ENCODE data around the gene IQSEC2.

IQSEC2 gene

DNA sequence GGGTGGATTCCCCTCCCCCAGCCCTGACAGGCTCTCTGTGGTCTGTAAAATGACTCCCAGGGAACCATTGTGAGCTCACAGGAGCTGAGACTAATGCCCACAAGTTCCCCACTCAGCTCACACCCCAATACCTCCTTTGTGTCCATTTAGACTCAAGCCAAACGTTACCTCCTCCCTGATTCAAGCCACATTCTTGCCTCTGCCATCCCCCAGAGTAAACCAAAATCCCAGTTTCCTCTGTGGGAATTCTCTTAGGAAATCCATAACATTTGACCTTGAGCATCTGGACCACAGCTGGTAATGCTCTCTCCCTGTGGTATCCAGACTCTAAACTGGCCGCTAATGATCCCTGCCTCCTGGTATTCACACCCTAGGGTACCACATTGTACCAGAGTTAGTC, 30.1 kb downstream of the IQSEC2 start:
- Histone ChIP-seq H3K36me3 (no peaks in the 10 kb centered on the region), H3K4me3 (ENCODE audit: low read depth in 1 of 2, low read length in 1 of 2) (no peak overlapping the region), H3K27me3 (no peaks in the 10 kb centered on the region), H3K4me1 (ENCODE audit: control insufficient read depth in 1 of 2, insufficient read depth in 1 of 2, low read depth in 1 of 2, low read length in 1 of 2) (no peaks in the 10 kb centered on the region), H3K9me3 (no peaks in the 10 kb centered on the region), H3K27ac (no peak overlapping the region)
- TF ChIP-seq, protein P1, sequence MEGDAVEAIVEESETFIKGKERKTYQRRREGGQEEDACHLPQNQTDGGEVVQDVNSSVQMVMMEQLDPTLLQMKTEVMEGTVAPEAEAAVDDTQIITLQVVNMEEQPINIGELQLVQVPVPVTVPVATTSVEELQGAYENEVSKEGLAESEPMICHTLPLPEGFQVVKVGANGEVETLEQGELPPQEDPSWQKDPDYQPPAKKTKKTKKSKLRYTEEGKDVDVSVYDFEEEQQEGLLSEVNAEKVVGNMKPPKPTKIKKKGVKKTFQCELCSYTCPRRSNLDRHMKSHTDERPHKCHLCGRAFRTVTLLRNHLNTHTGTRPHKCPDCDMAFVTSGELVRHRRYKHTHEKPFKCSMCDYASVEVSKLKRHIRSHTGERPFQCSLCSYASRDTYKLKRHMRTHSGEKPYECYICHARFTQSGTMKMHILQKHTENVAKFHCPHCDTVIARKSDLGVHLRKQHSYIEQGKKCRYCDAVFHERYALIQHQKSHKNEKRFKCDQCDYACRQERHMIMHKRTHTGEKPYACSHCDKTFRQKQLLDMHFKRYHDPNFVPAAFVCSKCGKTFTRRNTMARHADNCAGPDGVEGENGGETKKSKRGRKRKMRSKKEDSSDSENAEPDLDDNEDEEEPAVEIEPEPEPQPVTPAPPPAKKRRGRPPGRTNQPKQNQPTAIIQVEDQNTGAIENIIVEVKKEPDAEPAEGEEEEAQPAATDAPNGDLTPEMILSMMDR (IDR thresholded peaks at IDR 0.05): no peak

DNA sequence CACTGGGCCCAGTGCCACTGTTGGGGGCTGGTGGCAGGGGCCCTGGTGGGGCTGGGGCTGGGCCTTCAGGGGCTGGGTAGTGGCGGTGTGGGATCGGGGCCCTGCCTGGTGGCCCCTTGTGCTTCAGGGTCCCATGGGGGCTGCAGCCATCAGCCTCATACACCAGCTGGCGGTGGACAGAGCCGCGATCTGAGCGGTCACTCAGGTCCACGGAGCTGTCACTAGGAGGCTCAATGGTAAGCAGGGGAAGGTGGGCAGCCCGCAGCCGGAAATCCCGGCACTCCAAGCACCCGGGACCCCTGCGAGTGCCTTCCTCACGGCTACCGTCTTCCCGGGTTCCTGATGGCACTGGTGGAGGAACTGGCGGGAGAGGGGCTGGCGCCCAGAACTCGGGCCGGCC, 30.8 kb downstream of the IQSEC2 start:
- no peaks in the 10 kb centered on the region for H3K4me1 ChIP-seq (ENCODE audit: control insufficient read depth in 1 of 2, insufficient read depth in 1 of 2, low read depth in 1 of 2, low read length in 1 of 2)
- no peak overlapping the region for H3K4me3 ChIP-seq (ENCODE audit: low read depth in 1 of 2, low read length in 1 of 2)
- TF ChIP-seq, protein P1 (IDR thresholded peaks at IDR 0.05): no peak
- H3K9me3 ChIP-seq: no peaks in the 10 kb centered on the region
- H3K27me3 ChIP-seq: no peaks in the 10 kb centered on the region
- H3K36me3 ChIP-seq: no peaks in the 10 kb centered on the region
- H3K27ac ChIP-seq: no peak overlapping the region

DNA sequence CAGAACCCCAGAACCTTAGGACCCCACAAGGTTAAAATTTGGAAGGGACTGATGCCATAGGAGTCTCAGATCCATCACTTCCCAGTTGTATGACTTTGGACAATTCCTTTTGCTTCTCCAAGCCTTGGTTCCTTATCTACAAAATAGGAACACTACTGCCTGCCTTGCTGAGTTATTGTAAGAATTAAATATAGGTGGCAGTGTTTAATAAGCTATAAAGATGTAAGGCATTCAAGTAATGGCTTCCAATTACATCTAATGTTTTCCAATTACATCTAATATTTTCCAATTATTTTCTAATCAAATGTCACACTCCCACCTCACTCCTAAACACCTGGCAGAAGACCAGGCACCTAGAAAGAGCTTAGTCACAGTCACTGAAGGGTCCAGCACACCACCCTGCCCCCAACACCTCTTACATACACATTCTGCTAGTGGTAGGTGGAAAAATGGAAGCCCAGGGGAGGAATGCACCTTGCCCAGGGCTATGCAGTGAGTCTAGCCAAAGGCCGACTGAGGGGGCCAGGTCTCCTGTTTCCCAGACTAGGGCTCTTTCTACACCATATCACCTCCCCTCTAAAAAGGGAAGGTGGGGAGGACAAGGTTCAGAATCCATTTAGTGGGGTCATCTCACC, 31.9 kb downstream of the IQSEC2 start:
- H3K9me3 ChIP-seq: no peaks in the 10 kb centered on the region
- H3K27ac ChIP-seq: no peak overlapping the region
- H3K4me3 ChIP-seq (ENCODE audit: low read depth in 1 of 2, low read length in 1 of 2): no peak overlapping the region
- TF ChIP-seq, protein P1 (IDR thresholded peaks at IDR 0.05): no peak
- no peaks in the 10 kb centered on the region for H3K36me3 ChIP-seq
- no peaks in the 10 kb centered on the region for H3K4me1 ChIP-seq (ENCODE audit: control insufficient read depth in 1 of 2, insufficient read depth in 1 of 2, low read depth in 1 of 2, low read length in 1 of 2)
- no peaks in the 10 kb centered on the region for H3K27me3 ChIP-seq

DNA sequence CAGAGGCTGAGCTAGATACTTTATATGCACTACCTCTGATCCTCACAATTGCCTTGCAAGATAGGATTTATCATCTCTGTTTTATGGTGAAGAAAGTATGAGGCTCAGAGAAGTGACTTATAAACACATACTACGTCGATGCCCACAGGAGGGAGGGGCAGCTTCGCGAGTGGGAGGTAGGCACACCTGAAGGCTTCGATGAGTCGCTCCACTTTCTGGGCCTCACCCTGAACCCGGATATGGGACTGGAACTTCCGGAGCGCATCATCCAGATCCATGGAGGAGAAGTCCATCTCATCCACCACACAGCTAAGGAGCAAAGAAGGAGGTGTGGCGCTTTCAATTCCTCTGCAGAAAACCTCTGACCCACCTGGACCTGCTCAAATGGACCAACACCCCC, 33.5 kb downstream of the IQSEC2 start:
- Histone ChIP-seq H3K27ac (no peak overlapping the region), H3K36me3 (no peaks in the 10 kb centered on the region), H3K9me3 (no peaks in the 10 kb centered on the region), H3K4me3 (ENCODE audit: low read depth in 1 of 2, low read length in 1 of 2) (no peak overlapping the region), H3K4me1 (ENCODE audit: control insufficient read depth in 1 of 2, insufficient read depth in 1 of 2, low read depth in 1 of 2, low read length in 1 of 2) (no peaks in the 10 kb centered on the region), H3K27me3 (no peaks in the 10 kb centered on the region)
- TF ChIP-seq, protein P1 (IDR thresholded peaks at IDR 0.05): no peak

DNA sequence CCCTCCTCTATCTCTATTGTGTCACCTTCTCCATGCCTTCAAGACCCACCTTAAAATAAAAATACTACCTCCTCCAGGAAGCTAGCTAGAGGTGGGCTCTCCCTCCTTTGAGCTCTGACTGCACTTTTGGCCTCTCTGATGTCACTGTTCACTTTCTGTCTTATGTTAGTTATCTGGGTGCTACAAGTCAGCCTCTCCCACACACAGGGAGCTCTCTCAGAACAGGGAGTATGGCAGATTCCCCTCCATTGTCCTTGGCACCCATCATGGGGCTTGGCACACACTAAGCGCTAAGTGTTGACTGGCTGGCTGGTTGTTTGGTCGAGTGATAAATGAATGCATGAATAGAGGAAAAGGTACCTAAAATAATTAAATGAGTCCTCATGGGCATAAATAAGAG, 35.2 kb downstream of the IQSEC2 start:
- H3K9me3 ChIP-seq: no peaks in the 10 kb centered on the region
- TF ChIP-seq, protein P1 (IDR thresholded peaks at IDR 0.05): no peak
- no peaks in the 10 kb centered on the region for H3K4me1 ChIP-seq (ENCODE audit: control insufficient read depth in 1 of 2, insufficient read depth in 1 of 2, low read depth in 1 of 2, low read length in 1 of 2)
- H3K36me3 ChIP-seq: no peaks in the 10 kb centered on the region
- no peaks in the 10 kb centered on the region for H3K27me3 ChIP-seq
- H3K4me3 ChIP-seq (ENCODE audit: low read depth in 1 of 2, low read length in 1 of 2): no peak overlapping the region
- no peak overlapping the region for H3K27ac ChIP-seq

DNA sequence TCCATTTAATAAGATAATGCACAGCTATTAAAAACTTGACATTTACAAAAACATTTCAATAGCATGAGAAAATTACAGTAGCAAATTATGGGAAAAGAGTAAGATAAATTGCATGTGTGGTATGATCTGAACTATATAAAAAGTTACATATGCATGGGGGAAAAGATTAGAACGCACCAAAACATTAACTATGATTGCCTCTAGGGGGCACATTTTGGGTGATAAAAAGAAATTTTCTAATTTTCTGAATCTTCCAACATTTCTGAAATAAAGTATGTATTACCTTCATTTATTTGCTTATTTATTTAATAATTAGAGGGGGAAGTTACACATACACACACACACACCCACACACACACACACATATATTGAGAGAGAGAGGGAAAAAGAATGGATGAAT, 36.8 kb downstream of the IQSEC2 start:
- Histone ChIP-seq H3K4me3 (ENCODE audit: low read depth in 1 of 2, low read length in 1 of 2) (no peak overlapping the region), H3K27ac (no peak overlapping the region), H3K4me1 (ENCODE audit: control insufficient read depth in 1 of 2, insufficient read depth in 1 of 2, low read depth in 1 of 2, low read length in 1 of 2) (no peaks in the 10 kb centered on the region), H3K27me3 (no peaks in the 10 kb centered on the region), H3K9me3 (no peaks in the 10 kb centered on the region), H3K36me3 (no peaks in the 10 kb centered on the region)
- TF ChIP-seq, protein P1 (IDR thresholded peaks at IDR 0.05): no peak

Data from neutrophil (primary cell).